ENCODE results near the gene MAPKAP1.

MAPKAP1 gene

DNA sequence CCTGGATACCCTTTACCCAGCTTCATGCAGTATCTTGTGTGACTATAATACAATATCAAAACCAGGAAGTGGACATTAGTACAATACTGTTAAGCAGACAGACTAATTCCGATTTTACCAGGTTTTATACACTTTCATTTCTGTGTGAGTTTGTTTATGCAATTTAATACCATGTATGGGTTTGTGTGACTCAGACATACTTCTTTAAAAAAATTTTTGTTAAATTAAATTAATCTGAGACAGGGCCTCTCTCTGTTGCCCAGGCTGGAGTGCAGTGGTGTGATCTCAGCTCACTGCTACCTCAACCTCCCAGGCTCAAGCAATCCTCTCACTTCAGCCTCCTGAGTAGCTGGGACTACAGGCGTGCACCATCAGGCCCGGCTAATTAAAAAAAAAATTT lies 288.6 kb downstream of the MAPKAP1 start:
- H3F3A ChIP-seq (ENCODE audit: insufficient read depth) = no peaks in the 10 kb centered on the region
- H3K4me3 ChIP-seq (ENCODE audit: insufficient read depth, low read length, poor library complexity, severe bottlenecking) = no peak overlapping the region
- H3K9me3 ChIP-seq (ENCODE audit: insufficient read depth, low read length) = no peaks in the 10 kb centered on the region
- H3K9ac ChIP-seq (ENCODE audit: low read length) = no peak overlapping the region
- H3K9me2 ChIP-seq (replicated peaks; ENCODE audit: insufficient read depth, low read length) = no peaks in the 10 kb centered on the region
- H3K27ac ChIP-seq (ENCODE audit: low read depth, low read length) = no peak overlapping the region
- H4K20me1 ChIP-seq (ENCODE audit: low read depth, low read length) = no peaks in the 10 kb centered on the region
- H3K4me2 ChIP-seq (ENCODE audit: low read depth, low read length, poor library complexity, severe bottlenecking) = no peak overlapping the region
- no peaks in the 10 kb centered on the region for H3K79me2 ChIP-seq (ENCODE audit: insufficient read depth, low read length)
- H3K27me3 ChIP-seq (ENCODE audit: low read length) = no peaks in the 10 kb centered on the region
- no peaks in the 10 kb centered on the region for H3K36me3 ChIP-seq (ENCODE audit: low read length)
- H2AFZ ChIP-seq (ENCODE audit: low read depth, low read length, severe bottlenecking) = no peak overlapping the region
- TF ChIP-seq EZH2phosphoT487 (conservative IDR thresholded peaks at IDR 0.05; ENCODE audit: low read length) = no peak
- TF ChIP-seq, protein P1, sequence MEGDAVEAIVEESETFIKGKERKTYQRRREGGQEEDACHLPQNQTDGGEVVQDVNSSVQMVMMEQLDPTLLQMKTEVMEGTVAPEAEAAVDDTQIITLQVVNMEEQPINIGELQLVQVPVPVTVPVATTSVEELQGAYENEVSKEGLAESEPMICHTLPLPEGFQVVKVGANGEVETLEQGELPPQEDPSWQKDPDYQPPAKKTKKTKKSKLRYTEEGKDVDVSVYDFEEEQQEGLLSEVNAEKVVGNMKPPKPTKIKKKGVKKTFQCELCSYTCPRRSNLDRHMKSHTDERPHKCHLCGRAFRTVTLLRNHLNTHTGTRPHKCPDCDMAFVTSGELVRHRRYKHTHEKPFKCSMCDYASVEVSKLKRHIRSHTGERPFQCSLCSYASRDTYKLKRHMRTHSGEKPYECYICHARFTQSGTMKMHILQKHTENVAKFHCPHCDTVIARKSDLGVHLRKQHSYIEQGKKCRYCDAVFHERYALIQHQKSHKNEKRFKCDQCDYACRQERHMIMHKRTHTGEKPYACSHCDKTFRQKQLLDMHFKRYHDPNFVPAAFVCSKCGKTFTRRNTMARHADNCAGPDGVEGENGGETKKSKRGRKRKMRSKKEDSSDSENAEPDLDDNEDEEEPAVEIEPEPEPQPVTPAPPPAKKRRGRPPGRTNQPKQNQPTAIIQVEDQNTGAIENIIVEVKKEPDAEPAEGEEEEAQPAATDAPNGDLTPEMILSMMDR (IDR thresholded peaks at IDR 0.05; ENCODE audit: insufficient read depth, low read length, poor library complexity, severe bottlenecking) = no peak

DNA sequence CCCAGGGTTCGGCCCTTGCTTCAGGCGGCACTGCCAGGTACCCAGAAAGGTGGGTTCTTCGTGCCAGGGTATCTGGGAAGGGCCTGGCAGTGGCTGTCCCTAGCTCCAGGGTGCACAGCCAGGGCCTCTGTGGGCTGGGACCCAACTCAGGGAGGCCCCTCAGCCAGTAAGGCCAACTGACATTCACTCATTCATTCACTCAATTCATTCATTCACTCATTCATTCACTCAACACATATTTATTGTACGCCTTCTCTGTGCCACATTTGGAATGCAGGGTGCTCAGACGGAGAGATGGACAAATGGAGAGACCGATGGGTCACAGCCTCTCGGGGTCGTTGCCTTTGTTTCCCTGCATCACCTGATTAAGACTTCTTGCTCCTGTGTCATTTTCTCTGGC lies 290.5 kb downstream of the MAPKAP1 start:
- H3K9ac ChIP-seq (ENCODE audit: low read length) = no peak overlapping the region
- H3K9me3 ChIP-seq (ENCODE audit: insufficient read depth, low read length) = no peaks in the 10 kb centered on the region
- H3K27me3 ChIP-seq (ENCODE audit: low read length) = no peaks in the 10 kb centered on the region
- H3K4me3 ChIP-seq (ENCODE audit: insufficient read depth, low read length, poor library complexity, severe bottlenecking) = no peak overlapping the region
- H3F3A ChIP-seq (ENCODE audit: insufficient read depth) = no peaks in the 10 kb centered on the region
- no peak overlapping the region for H3K27ac ChIP-seq (ENCODE audit: low read depth, low read length)
- no peak overlapping the region for H3K4me2 ChIP-seq (ENCODE audit: low read depth, low read length, poor library complexity, severe bottlenecking)
- no peaks in the 10 kb centered on the region for H3K9me2 ChIP-seq (replicated peaks; ENCODE audit: insufficient read depth, low read length)
- no peaks in the 10 kb centered on the region for H3K79me2 ChIP-seq (ENCODE audit: insufficient read depth, low read length)
- H3K36me3 ChIP-seq (ENCODE audit: low read length) = no peaks in the 10 kb centered on the region
- no peaks in the 10 kb centered on the region for H4K20me1 ChIP-seq (ENCODE audit: low read depth, low read length)
- TF ChIP-seq EZH2phosphoT487 (conservative IDR thresholded peaks at IDR 0.05; ENCODE audit: low read length) = no peak
- H2AFZ ChIP-seq (ENCODE audit: low read depth, low read length, severe bottlenecking) = no peak overlapping the region

DNA sequence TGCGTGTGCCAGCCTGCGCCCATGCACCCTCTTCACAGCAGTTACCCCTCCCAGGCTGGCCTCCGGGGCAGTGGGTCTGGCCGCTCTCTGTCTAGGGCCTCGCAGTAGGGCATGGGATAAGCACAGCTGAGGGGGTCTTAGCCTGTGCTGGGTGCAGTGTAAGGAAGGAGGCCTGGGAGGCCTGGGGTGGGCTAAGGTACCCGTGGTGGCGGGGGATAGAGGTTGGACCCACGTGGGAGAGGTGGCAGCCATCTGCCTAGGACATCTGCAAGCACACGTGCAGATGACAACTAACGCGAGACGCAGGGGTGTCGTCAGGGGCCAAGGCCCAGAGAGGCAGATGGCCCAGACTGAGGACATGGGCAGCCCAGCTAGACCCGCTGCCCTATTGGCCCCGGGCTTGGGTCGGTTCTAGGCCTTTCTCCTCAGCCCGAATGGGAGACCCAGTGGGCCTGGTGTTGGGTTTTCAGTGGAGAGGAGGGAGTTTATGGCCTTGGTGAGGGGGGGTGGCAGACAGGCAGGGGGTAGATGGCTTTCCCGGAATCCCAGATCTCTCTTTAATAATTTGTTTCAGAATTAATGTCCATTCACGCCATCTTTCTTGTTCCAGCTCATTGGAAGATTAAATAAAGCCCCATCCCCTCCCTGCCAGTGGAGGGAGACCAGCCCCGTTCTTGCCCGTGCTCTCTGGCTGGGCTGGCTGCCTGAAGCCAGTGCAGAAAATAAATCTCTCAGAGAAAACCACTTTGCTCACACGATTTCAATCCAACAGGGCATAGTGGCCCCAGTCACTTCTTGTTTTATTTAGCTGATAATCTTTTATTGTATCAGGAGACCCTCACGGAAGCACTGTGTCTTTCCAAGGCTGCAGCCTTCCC lies 291.2 kb downstream of the MAPKAP1 start:
- Histone ChIP-seq H3K9me3 (ENCODE audit: insufficient read depth, low read length) (no peaks in the 10 kb centered on the region), H3F3A (ENCODE audit: insufficient read depth) (no peaks in the 10 kb centered on the region), H3K4me2 (ENCODE audit: low read depth, low read length, poor library complexity, severe bottlenecking) (no peak overlapping the region), H3K79me2 (ENCODE audit: insufficient read depth, low read length) (no peaks in the 10 kb centered on the region), H3K27ac (ENCODE audit: low read depth, low read length) (no peak overlapping the region), H3K36me3 (ENCODE audit: low read length) (no peaks in the 10 kb centered on the region), H3K9ac (ENCODE audit: low read length) (no peak overlapping the region), H3K27me3 (ENCODE audit: low read length) (no peaks in the 10 kb centered on the region), H3K4me3 (ENCODE audit: insufficient read depth, low read length, poor library complexity, severe bottlenecking) (no peak overlapping the region), H3K9me2 (replicated peaks; ENCODE audit: insufficient read depth, low read length) (no peaks in the 10 kb centered on the region), H4K20me1 (ENCODE audit: low read depth, low read length) (no peaks in the 10 kb centered on the region), H2AFZ (ENCODE audit: low read depth, low read length, severe bottlenecking) (no peak overlapping the region)
- TF ChIP-seq EZH2phosphoT487 (conservative IDR thresholded peaks at IDR 0.05; ENCODE audit: low read length) = no peak
- TF ChIP-seq, protein P1 (IDR thresholded peaks at IDR 0.05; ENCODE audit: insufficient read depth, low read length, poor library complexity, severe bottlenecking) = no peak

DNA sequence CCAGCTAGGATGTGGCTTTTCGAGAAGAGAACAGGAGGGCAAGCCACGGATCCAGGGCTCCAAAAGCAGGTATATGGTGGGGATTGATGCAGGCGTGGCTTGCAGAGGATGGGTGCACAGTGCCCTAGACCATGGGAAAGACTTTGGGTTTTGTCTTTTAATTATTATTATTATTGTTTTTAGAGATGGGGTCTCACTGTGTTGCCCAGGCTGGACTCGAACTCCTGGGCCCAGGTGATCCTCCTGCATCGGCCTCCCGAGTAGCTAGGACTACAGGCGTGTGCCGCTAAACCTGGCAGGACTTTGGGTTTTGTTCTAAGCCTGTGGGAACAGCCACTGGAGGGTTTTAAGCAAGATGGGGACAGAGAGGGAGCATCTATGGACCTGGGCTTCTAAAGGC lies 293.4 kb downstream of the MAPKAP1 start:
- Histone ChIP-seq H3K9me2 (replicated peaks; ENCODE audit: insufficient read depth, low read length) (no peaks in the 10 kb centered on the region), H3K27me3 (ENCODE audit: low read length) (no peaks in the 10 kb centered on the region), H4K20me1 (ENCODE audit: low read depth, low read length) (no peaks in the 10 kb centered on the region), H3K4me2 (ENCODE audit: low read depth, low read length, poor library complexity, severe bottlenecking) (no peak overlapping the region), H3K9ac (ENCODE audit: low read length) (no peak overlapping the region), H2AFZ (ENCODE audit: low read depth, low read length, severe bottlenecking) (no peak overlapping the region), H3K4me3 (ENCODE audit: insufficient read depth, low read length, poor library complexity, severe bottlenecking) (no peak overlapping the region), H3F3A (ENCODE audit: insufficient read depth) (no peaks in the 10 kb centered on the region), H3K9me3 (ENCODE audit: insufficient read depth, low read length) (no peaks in the 10 kb centered on the region), H3K36me3 (ENCODE audit: low read length) (no peaks in the 10 kb centered on the region), H3K79me2 (ENCODE audit: insufficient read depth, low read length) (no peaks in the 10 kb centered on the region), H3K27ac (ENCODE audit: low read depth, low read length) (no peak overlapping the region)
- TF ChIP-seq, protein P1 (IDR thresholded peaks at IDR 0.05; ENCODE audit: insufficient read depth, low read length, poor library complexity, severe bottlenecking) = no peak
- TF ChIP-seq EZH2phosphoT487 (conservative IDR thresholded peaks at IDR 0.05; ENCODE audit: low read length) = no peak
